ENCODE data around the gene DENND1C.

Gene DENND1C

GRCh38 chr19:6442087-6442688 lies 39.4 kb downstream of the DENND1C start:
- no peak for TF ChIP-seq CTCF (IDR thresholded peaks at IDR 0.05; ENCODE audit: low read depth, low read length)
- no peak overlapping the region for H3K4me3 ChIP-seq (replicated peaks in 1 of 2; ENCODE audit: low read depth in 2 of 2, low read length in 2 of 2)
- no peak for DNase-seq (ENCODE audit: low read depth in 2 of 2)

- no peak for TF ChIP-seq CTCF (IDR thresholded peaks at IDR 0.05; ENCODE audit: low read depth, low read length)
- DNase-seq (ENCODE audit: low read depth in 2 of 2), result no peak
- no peak overlapping the region for H3K4me3 ChIP-seq (replicated peaks in 1 of 2; ENCODE audit: low read depth in 2 of 2, low read length in 2 of 2)
Observed at GRCh38 chr19:6440905-6441304, 40.7 kb downstream of the DENND1C start.

- DNase-seq (ENCODE audit: low read depth in 2 of 2), result no peak
- no peak for TF ChIP-seq CTCF (IDR thresholded peaks at IDR 0.05; ENCODE audit: low read depth, low read length)
- no peak overlapping the region for H3K4me3 ChIP-seq (replicated peaks in 1 of 2; ENCODE audit: low read depth in 2 of 2, low read length in 2 of 2)
Observed at GRCh38 chr19:6439743-6440142, 41.8 kb downstream of the DENND1C start.

GRCh38 chr19:6433663-6434062 lies 47.9 kb downstream of the DENND1C start, which contains the start of gene SLC25A41:
Gene SLC25A41 (minus strand): TSS chr19:6433763. CDS start chr19:6433693, 70 bp downstream.
- no peak for TF ChIP-seq CTCF (IDR thresholded peaks at IDR 0.05; ENCODE audit: low read depth, low read length)
- no peak within 1 kb of the TSS for H3K4me3 ChIP-seq (replicated peaks in 1 of 2; ENCODE audit: low read depth in 2 of 2, low read length in 2 of 2)
- DNase-seq (ENCODE audit: low read depth in 2 of 2), result no peak

- no peak for TF ChIP-seq CTCF (IDR thresholded peaks at IDR 0.05; ENCODE audit: low read depth, low read length)
- no peak overlapping the region for H3K4me3 ChIP-seq (replicated peaks in 1 of 2; ENCODE audit: low read depth in 2 of 2, low read length in 2 of 2)
- DNase-seq (ENCODE audit: low read depth in 2 of 2), result no peak
Observed at GRCh38 chr19:6433165-6433564, 48.4 kb downstream of the DENND1C start.

- no peak overlapping the region for H3K4me3 ChIP-seq (replicated peaks in 1 of 2; ENCODE audit: low read depth in 2 of 2, low read length in 2 of 2)
- DNase-seq (ENCODE audit: low read depth in 2 of 2), result no peak
- TF ChIP-seq CTCF (IDR thresholded peaks at IDR 0.05; ENCODE audit: low read depth, low read length), result no peak
Observed at GRCh38 chr19:6431891-6432290, 49.7 kb downstream of the DENND1C start.

Data from cardiac fibroblast (primary cell).